ENCODE data around the gene BCO1.

GRCh38 chr16:81243942-81244341 is 5.5 kb downstream of the BCO1 start:
- TF ChIP-seq POLR2A (IDR thresholded peaks at IDR 0.05) = no peak
- no peak for TF ChIP-seq EP300 (IDR thresholded peaks at IDR 0.05)
- no peak for TF ChIP-seq CTCF (IDR thresholded peaks at IDR 0.05)
- TF ChIP-seq POLR2AphosphoS5 (IDR thresholded peaks at IDR 0.05) = no peak
